ENCODE results near the gene JPH3. TPM values are rescaled to one million over a fixed set of nuclear protein-coding genes. Genes with fewer than 3 reads are reported as not detected.
"Not testable (repeated sequence)": the region's sequence is repeated elsewhere in the genome, so short reads cannot be mapped to it uniquely, and the experiment has no call there.

The JPH3 gene
- polyA plus RNA-seq, 2 of the 4 experiments (the other 2 are of a cell fraction) = 0.36 to 1.6 TPM

DNA sequence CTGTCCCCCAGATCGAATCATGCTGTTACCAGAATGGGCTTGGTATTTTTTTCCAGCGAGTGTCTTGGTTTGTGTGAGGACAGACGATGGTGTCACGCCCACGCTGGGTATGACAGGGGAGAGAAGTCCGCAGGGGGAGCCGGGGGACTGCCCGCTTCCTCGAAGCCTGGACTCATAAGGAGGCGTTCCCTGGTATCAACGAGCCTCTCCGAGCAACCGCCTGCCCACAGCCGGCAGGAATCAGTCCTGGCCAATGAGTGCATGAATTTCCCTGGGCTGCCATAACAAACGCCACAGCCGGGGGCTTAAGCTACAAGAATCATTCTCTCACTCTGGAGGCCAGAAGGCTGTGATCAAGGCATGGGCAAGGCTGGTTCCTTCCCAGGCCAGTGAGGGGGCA, 26.1 kb upstream of the JPH3 start:
- POLR2A ChIA-PET = no interaction called here
- TF ChIP-seq, protein P1, sequence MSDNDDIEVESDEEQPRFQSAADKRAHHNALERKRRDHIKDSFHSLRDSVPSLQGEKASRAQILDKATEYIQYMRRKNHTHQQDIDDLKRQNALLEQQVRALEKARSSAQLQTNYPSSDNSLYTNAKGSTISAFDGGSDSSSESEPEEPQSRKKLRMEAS (IDR thresholded peaks at IDR 0.05) = no peak
- Histone ChIP-seq H3K4me3 (no peak overlapping the region), H3K4me1 (peaks cover 13% of the 10 kb centered on the region), H3K9me3 (no peaks in the 10 kb centered on the region), H3K4me2 (no peak overlapping the region), H3K27ac (no peak overlapping the region)
- no peak for FAIRE-seq
- CTCF ChIA-PET = interaction anchor here (1.1 to 2.1 kb wide), 3 partner anchors 13 to 60 kb away, joined by 3 to 13 read pairs (median 3); no protein-coding TSS in a partner anchor
- WGBS (ENCODE audit: missing lambda C conversion rate) = 89% methylated on average over 15 of the region's 16 CpGs
- no peak for DNase-seq (ENCODE audit: low read depth in 1 of 2, low spot score in 1 of 2)
- no peak for ATAC-seq

DNA sequence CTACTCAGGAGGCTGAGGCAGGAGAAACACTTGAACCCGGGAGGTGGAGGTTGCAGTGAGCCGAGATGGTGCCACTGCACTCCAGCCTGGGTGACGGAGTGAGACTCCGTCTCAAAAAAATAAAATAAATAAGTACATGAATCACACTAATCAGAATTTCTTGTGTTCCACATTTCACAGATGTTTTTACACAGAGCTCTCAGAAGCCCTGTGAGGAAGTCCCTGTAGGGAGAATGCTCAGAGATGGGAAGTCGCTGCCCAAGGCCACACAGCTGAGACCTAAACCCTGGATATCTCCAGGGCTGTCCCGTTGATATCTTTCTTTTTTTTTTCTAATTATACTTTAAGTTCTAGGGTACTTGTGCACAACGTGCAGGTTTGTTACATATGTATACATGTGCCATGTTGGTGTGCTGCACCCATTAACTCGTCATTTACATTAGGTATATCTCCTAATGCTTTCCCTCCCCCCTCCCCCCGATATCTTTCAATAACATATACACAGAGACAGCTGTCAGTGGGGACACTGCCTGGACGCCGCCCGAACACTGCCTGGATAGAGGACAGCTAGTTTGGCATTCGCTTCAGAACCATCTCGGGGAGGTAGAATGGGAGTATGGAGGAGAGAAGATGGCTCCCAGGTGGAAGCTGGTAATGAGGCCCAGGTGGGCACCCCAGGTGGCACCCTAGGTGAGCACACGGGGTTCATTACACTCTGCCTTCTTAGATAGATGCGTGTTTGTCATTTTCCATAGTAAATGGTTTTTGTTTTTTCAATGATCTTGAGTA, 24.0 kb upstream of the JPH3 start:
- not testable (repeated sequence) for ATAC-seq; H3K27ac ChIP-seq; H3K9me3 ChIP-seq; H3K4me3 ChIP-seq; DNase-seq (ENCODE audit: low read depth in 1 of 2, low spot score in 1 of 2); H3K4me2 ChIP-seq; FAIRE-seq
- WGBS (ENCODE audit: missing lambda C conversion rate) = 83% methylated on average over 15 of the region's 16 CpGs
- ChIA-PET CTCF (interaction anchor here (0.7 to 3.6 kb wide), 7 partner anchors 11 to 126 kb away, joined by 3 to 25 read pairs (median 3); no protein-coding TSS in a partner anchor), POLR2A (interaction anchor here (0.7 kb wide), 1 partner anchor 373 kb away, joined by 3 read pairs; no protein-coding TSS in a partner anchor)
- peaks cover 29% of the 10 kb centered on the region for H3K4me1 ChIP-seq

DNA sequence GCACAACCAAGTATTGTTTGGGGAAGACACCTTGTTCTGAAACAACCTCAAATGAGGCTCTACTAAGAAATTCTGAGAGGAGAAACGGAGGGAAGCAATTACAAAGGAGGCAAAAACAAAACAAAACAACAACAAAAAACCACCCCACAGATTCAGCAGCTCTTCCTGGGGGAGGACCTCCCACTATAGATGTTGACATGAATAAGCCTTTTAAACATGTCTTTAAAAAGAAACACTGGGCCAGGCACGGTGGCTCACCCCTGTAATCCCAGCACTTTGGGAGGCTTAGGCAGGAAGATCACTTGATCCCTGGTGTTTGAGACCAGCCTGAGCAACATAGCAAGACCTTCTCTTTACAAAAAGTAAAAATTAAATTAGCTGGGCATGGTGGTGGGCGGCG, 22.6 kb upstream of the JPH3 start:
- POLR2A ChIA-PET = no interaction called here
- 82% methylated on average over 4 of the region's 4 CpGs for WGBS (ENCODE audit: missing lambda C conversion rate)

DNA sequence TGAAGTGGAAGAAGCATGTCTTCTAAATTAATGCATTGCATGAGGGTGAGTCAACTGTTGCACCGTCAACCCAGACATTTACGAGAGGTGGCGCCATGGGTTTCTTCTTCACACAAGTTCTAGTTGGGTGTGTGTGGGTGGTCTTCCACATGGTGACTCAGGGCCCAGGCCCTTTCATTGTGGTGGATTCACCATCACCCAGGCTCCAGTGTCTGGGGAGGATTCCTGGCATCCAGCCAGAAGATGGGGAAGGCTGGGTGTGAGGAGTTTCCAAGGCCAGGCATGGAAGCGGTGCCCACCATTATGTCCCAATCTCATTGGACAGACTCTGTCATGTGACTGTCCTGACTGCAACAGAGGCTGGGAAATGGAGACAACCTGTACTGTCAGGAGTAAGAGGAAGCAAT, 21.4 kb upstream of the JPH3 start:
- ChIA-PET POLR2A (no interaction called here), CTCF (interaction anchor here (1.0 to 4.1 kb wide), 6 partner anchors 8 to 164 kb away, joined by 3 to 53 read pairs (median 4); no protein-coding TSS in a partner anchor)
- FAIRE-seq (no peak), DNase-seq (ENCODE audit: low read depth in 1 of 2, low spot score in 1 of 2) (peak in 1 of 2 experiments; percentile 81), ATAC-seq (peak in 1 of 2 experiments; percentile 27; a peak in 3 of 6 replicates)
- no peak overlapping the region for H3K4me3 ChIP-seq
- no peaks in the 10 kb centered on the region for H3K9me3 ChIP-seq
- peak overlapping the region; percentile 84 to 89 for H3K27ac ChIP-seq
- H3K4me2 ChIP-seq = peak overlapping the region; percentile 79
- peaks cover 38% of the 10 kb centered on the region for H3K4me1 ChIP-seq
- WGBS (ENCODE audit: missing lambda C conversion rate) = 55% methylated on average over 4 of the region's 4 CpGs
- no peak for TF ChIP-seq RNF2 (IDR thresholded peaks at IDR 0.05; ENCODE audit: borderline replicate concordance, low read depth)
- no peak for TF ChIP-seq HOXB5 (CRISPR knock-in tag; IDR thresholded peaks at IDR 0.05)
- TF ChIP-seq, protein P2, sequence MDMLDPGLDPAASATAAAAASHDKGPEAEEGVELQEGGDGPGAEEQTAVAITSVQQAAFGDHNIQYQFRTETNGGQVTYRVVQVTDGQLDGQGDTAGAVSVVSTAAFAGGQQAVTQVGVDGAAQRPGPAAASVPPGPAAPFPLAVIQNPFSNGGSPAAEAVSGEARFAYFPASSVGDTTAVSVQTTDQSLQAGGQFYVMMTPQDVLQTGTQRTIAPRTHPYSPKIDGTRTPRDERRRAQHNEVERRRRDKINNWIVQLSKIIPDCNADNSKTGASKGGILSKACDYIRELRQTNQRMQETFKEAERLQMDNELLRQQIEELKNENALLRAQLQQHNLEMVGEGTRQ (IDR thresholded peaks at IDR 0.05) = peak; percentile 57; the same call in 1 of the 2 replicates
- TF ChIP-seq, protein P3, sequence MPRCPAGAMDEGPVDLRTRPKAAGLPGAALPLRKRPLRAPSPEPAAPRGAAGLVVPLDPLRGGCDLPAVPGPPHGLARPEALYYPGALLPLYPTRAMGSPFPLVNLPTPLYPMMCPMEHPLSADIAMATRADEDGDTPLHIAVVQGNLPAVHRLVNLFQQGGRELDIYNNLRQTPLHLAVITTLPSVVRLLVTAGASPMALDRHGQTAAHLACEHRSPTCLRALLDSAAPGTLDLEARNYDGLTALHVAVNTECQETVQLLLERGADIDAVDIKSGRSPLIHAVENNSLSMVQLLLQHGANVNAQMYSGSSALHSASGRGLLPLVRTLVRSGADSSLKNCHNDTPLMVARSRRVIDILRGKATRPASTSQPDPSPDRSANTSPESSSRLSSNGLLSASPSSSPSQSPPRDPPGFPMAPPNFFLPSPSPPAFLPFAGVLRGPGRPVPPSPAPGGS (IDR thresholded peaks at IDR 0.05) = no peak
- TF ChIP-seq SMC3 (IDR thresholded peaks at IDR 0.05) = no peak
- TF ChIP-seq FOXS1 (CRISPR knock-in tag; IDR thresholded peaks at IDR 0.05) = no peak; the same call in 1 of the 2 replicates
- no peak for TF ChIP-seq HDAC2 (IDR thresholded peaks at IDR 0.05)
- no peak for TF ChIP-seq ESRRA (IDR thresholded peaks at IDR 0.05; ENCODE audit: borderline replicate concordance, low read length)
- TF ChIP-seq SREBF2 (IDR thresholded peaks at IDR 0.05) = no peak
- TF ChIP-seq, protein P4, sequence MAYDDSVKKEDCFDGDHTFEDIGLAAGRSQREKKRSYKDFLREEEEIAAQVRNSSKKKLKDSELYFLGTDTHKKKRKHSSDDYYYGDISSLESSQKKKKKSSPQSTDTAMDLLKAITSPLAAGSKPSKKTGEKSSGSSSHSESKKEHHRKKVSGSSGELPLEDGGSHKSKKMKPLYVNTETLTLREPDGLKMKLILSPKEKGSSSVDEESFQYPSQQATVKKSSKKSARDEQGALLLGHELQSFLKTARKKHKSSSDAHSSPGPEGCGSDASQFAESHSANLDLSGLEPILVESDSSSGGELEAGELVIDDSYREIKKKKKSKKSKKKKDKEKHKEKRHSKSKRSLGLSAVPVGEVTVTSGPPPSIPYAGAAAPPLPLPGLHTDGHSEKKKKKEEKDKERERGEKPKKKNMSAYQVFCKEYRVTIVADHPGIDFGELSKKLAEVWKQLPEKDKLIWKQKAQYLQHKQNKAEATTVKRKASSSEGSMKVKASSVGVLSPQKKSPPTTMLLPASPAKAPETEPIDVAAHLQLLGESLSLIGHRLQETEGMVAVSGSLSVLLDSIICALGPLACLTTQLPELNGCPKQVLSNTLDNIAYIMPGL (CRISPR knock-in tag; IDR thresholded peaks at IDR 0.05; ENCODE audit: borderline replicate concordance) = no peak
- TF ChIP-seq, protein P5, sequence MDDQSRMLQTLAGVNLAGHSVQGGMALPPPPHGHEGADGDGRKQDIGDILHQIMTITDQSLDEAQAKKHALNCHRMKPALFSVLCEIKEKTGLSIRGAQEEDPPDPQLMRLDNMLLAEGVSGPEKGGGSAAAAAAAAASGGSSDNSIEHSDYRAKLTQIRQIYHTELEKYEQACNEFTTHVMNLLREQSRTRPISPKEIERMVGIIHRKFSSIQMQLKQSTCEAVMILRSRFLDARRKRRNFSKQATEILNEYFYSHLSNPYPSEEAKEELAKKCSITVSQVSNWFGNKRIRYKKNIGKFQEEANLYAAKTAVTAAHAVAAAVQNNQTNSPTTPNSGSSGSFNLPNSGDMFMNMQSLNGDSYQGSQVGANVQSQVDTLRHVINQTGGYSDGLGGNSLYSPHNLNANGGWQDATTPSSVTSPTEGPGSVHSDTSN (IDR thresholded peaks at IDR 0.05) = no peak
- TF ChIP-seq, protein P1 (IDR thresholded peaks at IDR 0.05) = no peak

More for the DNA sequence above, 22.6 kb upstream of the JPH3 start:
- no peak for TF ChIP-seq FOSL2 (IDR thresholded peaks at IDR 0.05)
- no peak for TF ChIP-seq FOSL2 (CRISPR knock-in tag; IDR thresholded peaks at IDR 0.05)
- no peak for TF ChIP-seq HDAC2 (IDR thresholded peaks at IDR 0.05)
- TF ChIP-seq HEYL (CRISPR knock-in tag; IDR thresholded peaks at IDR 0.05) = no peak
- TF ChIP-seq, protein P6, sequence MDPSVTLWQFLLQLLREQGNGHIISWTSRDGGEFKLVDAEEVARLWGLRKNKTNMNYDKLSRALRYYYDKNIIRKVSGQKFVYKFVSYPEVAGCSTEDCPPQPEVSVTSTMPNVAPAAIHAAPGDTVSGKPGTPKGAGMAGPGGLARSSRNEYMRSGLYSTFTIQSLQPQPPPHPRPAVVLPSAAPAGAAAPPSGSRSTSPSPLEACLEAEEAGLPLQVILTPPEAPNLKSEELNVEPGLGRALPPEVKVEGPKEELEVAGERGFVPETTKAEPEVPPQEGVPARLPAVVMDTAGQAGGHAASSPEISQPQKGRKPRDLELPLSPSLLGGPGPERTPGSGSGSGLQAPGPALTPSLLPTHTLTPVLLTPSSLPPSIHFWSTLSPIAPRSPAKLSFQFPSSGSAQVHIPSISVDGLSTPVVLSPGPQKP (IDR thresholded peaks at IDR 0.05; ENCODE audit: low read depth, low read length) = no peak
- no peak for TF ChIP-seq ZFP36 (IDR thresholded peaks at IDR 0.05; ENCODE audit: borderline replicate concordance, partially characterized antibody)
- TF ChIP-seq NR3C1 (IDR thresholded peaks at IDR 0.05) = no peak
- no peak for TF ChIP-seq CEBPB (IDR thresholded peaks at IDR 0.05)
- TF ChIP-seq JUNB (IDR thresholded peaks at IDR 0.05) = no peak
- no peak for TF ChIP-seq ZNF302 (CRISPR knock-in tag; IDR thresholded peaks at IDR 0.05)
- no peak for TF ChIP-seq MAFK (IDR thresholded peaks at IDR 0.05; ENCODE audit: partially characterized antibody)
- no peak for TF ChIP-seq BHLHE40 (IDR thresholded peaks at IDR 0.05; ENCODE audit: low read depth, low read length)
- no peak for TF ChIP-seq KDM1A (IDR thresholded peaks at IDR 0.05; ENCODE audit: low read depth)
- no peak for DNase-seq (ENCODE audit: low read depth in 1 of 2, low spot score in 1 of 2)
- Histone ChIP-seq H3K4me2 (no peak overlapping the region), H3K4me1 (peaks cover 38% of the 10 kb centered on the region), H3K4me3 (no peak overlapping the region), H3K27ac (0 out of 6 replicates have a peak overlapping the region, but pooled peaks of 1 of the 2 experiments have one; percentile 0), H3K9me3 (no peaks in the 10 kb centered on the region)
- ATAC-seq = no peak
- no peak for FAIRE-seq
- CTCF ChIA-PET = interaction anchor here (1.0 to 3.6 kb wide), 6 partner anchors 8 to 168 kb away, joined by 3 to 25 read pairs (median 4); no protein-coding TSS in a partner anchor
